Stimulated activated naive B cell treated with anti-CD40 and anti-IgM and Interleukin-4, amounts not matched to agents 10 μg/mL and 1 μg/mL and 100 μg/mL, for 72 hours (primary cell): ENCODE data around the gene TP53TG3E.
"Not testable (repeated sequence)": the region's sequence is repeated elsewhere in the genome, so short reads cannot be mapped to it uniquely, and the experiment has no call there.

ENCODE experiments used
- ATAC-seq, 2 donors: fragments of 150-1000 bp; cut with Tn5 transposase; replicated peaks; 2 replicates each; pipeline ENCODE4 v1.10.0; 2021; ENCODE audit warnings: moderate library complexity in 1 of 2
- DNase-seq: peaks from one replicate; pipeline ENCODE4 v3.0.0; 2021
- H3K27ac Mint-ChIP-seq: one replicate; pipeline ENCODE4 v1.8.0; 2022; ENCODE audit warnings: mild to moderate bottlenecking, mixed read lengths
- H3K27me3 Mint-ChIP-seq, 2 donors: one replicate each; pipeline ENCODE4 v1.8.0; 2022; ENCODE audit warnings: mixed read lengths in 2 of 2
- H3K36me3 Mint-ChIP-seq, 2 donors: one replicate each; pipeline ENCODE4 v1.8.0; 2022; ENCODE audit warnings: mixed read lengths in 2 of 2, mild to moderate bottlenecking in 1 of 2
- H3K4me1 Mint-ChIP-seq, 2 donors: one replicate each; pipeline ENCODE4 v1.8.0; 2022; ENCODE audit warnings: mixed read lengths in 2 of 2, mild to moderate bottlenecking in 1 of 2
- H3K4me3 Mint-ChIP-seq, 2 donors: one replicate each; pipeline ENCODE4 v1.8.0; 2022; ENCODE audit warnings: mild to moderate bottlenecking in 2 of 2, mixed read lengths in 2 of 2, moderate library complexity in 1 of 2
- H3K9me3 Mint-ChIP-seq, 2 donors: one replicate each; pipeline ENCODE4 v1.8.0; 2022; ENCODE audit warnings: mixed read lengths in 2 of 2, mild to moderate bottlenecking in 1 of 2

The TP53TG3E gene

GRCh38 chr16:33304006-33304405 lies at the start of gene TP53TG3E:
Gene TP53TG3E (plus strand): TSS chr16:33304306. CDS start chr16:33304374, 68 bp downstream.
- DNase-seq, H3K36me3 Mint-ChIP-seq, H3K4me3 Mint-ChIP-seq, H3K27ac Mint-ChIP-seq, ATAC-seq, H3K4me1 Mint-ChIP-seq, H3K27me3 Mint-ChIP-seq, H3K9me3 Mint-ChIP-seq: not testable (repeated sequence)

- not testable (repeated sequence) for H3K9me3 Mint-ChIP-seq, H3K27me3 Mint-ChIP-seq, H3K4me3 Mint-ChIP-seq, H3K27ac Mint-ChIP-seq, H3K4me1 Mint-ChIP-seq, ATAC-seq, H3K36me3 Mint-ChIP-seq
- DNase-seq, result peak; percentile 49
Measured at GRCh38 chr16:33336226-33337012, 32.3 kb downstream of the TP53TG3E start.

GRCh38 chr16:33337627-33338542 lies 33.8 kb downstream of the TP53TG3E start:
- not testable (repeated sequence) for H3K4me1 Mint-ChIP-seq, H3K9me3 Mint-ChIP-seq, ATAC-seq, H3K27ac Mint-ChIP-seq, H3K4me3 Mint-ChIP-seq, H3K27me3 Mint-ChIP-seq, H3K36me3 Mint-ChIP-seq
- peak; percentile 40 for DNase-seq

- ATAC-seq, H3K36me3 Mint-ChIP-seq, H3K4me3 Mint-ChIP-seq, H3K9me3 Mint-ChIP-seq, H3K4me1 Mint-ChIP-seq, H3K27me3 Mint-ChIP-seq, H3K27ac Mint-ChIP-seq: not testable (repeated sequence)
- peak; percentile 19 for DNase-seq
Measured at GRCh38 chr16:33338543-33338951, 34.4 kb downstream of the TP53TG3E start.

GRCh38 chr16:33339093-33340061 lies 35.3 kb downstream of the TP53TG3E start:
- not testable (repeated sequence) for H3K36me3 Mint-ChIP-seq, ATAC-seq, H3K27me3 Mint-ChIP-seq, H3K27ac Mint-ChIP-seq, H3K9me3 Mint-ChIP-seq, H3K4me3 Mint-ChIP-seq, H3K4me1 Mint-ChIP-seq
- DNase-seq, result peak; percentile 50
